Left cardiac atrium (tissue), 4 donors: ENCODE measurements around the gene NPC1L1. TPM values are rescaled to one million over a fixed set of nuclear protein-coding genes. Genes with fewer than 3 reads are reported as not detected.

ENCODE experiments used
- ATAC-seq, 2 donors: fragments of 200-7000 bp; cut with Tn5 transposase; one replicate each; pipeline ENCODE4 v1.9.1; 2020; ENCODE audit warnings: mild to moderate bottlenecking in 2 of 2, moderate library complexity in 2 of 2
- DNase-seq: peaks from one replicate; pipeline ENCODE4 v3.0.0-alpha.2; 2020
- intact Hi-C, 2 donors: fragments of 100-400 bp; cut with DNase I; formaldehyde crosslinking; loops; one replicate each; pipeline versions ENCODE4 v1.14.1 to v1.15.1; 2022 to 2023
- total RNA-seq, 2 donors: library from RNA; stranded (reverse); fragmentation: NEBNext Ultra II Directional; extraction: Animal tissue kit (Norgen Biotek cat#: 25700); gene quantifications; one replicate each; pipeline ENCODE4 v1.2.1, GENCODE V29; 2021
- donor health status: DM: no; HTN: yes; CAD: no.
- donor health status: DM: no; HTN: yes; CAD: no; lungs with severe emphysema.
- donor health status: DM: yes; HTN: yes; CAD: no.
- donor health status: Dilated cardiomyopathy.

NPC1L1 gene
- total RNA-seq, 2 donors from 2014 or later: 0.09 to 0.10 TPM

- intact Hi-C loops: no loop called here
- ATAC-seq (peak in 1 of 2 donors; percentile 84), DNase-seq (no peak)
These were observed 1.2 kb downstream of the NPC1L1 start for GRCh38 chr7:44539669-44540506.

DNA sequence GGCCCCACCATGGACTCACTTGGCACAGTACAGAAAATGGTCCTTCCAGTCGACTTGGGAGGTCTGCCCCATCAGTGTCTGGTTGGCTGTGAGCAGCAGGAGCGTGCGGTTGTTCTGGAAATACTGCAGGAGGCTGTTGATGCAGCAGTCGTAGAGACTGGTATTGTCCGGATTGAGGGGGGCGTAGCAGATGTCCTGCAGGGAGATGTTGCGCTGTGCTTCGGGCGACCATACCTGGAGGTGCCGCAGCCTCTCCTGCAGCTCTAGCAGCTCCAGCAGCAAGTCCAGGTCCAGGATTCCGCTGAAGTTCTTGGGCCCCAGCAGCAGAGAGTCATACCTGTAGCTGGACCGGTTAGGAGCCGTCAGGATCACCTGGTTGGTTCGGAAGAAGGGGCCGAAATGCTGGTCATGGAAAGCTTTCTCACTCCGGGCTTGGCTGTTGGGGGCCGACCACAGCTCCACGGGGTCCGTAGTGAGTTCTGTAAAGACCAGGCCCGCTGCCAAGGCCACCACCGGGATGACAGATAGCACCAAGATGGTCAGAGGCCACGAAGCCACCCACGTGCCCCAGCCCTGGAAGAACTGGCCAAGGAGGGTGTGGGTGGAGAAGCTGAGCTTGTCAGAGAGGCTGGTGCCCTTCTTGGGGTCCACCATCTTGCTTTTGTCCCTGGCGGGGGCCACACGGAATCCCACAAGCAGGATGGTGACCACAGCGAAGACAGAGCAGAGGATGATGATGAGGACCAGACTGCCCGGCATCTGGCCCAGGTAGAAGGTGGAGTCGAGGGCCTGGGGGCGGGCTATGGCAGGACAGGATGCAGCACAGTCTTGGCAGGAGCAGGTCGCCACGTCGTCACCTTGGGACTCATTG, 2.1 kb downstream of the NPC1L1 start:
- DNase-seq (no peak), ATAC-seq (no peak)
- intact Hi-C loops: no loop called here

DNA sequence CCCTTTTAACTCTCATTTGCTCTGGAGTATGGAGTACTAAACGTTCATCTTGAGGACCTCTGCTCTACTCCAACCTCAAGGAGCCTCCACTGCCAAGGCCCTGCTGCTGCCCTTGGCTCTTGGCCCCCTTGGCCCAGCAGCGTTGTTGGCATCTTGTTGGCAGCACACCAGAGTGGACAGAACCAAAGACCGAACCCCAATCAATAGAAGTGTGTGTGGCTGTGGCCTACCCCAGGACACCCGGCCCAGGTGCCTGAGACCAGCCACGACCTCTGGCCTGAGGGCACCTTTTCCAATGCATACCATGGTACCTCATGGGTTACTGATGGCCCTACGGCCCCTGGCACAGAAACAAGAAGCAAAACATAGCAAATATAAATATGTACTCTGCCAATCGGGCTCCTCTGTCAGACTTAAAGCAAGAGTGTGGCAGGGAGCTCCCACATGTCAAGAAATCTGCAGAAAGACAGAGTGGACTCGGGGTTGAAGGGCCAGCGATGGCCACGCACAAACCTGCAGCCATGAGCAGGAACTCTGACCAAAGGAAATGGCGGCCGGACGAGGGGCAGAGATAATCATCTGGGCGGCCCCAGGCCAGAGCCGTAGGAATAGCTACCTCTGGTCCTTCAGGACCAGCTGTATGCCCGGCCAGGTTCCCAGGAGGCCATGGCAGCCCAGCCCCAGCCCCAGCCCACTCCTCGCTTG, 2.9 kb downstream of the NPC1L1 start:
- DNase-seq: no peak
- intact Hi-C loops: no loop called here
- ATAC-seq: peak in 1 of 2 donors; percentile 50

DNA sequence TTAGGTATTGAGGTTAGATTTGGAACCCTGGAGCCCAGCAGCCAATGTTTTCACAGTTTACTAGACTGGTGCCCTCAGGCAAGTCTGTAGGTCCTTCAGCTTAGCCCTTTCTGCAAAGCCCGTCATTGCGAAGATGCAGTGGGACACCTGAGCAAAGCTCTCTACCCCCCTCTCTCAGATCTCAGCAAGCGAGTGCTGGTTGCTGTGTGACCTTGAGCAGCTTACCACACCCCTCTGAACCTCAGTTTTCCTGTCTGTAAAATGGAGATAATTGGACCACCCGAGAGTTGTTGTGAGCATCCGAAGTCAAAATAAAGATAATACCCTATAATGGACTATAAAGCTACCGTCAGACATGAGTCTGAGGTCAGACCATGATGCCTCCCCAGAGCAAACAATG, 3.7 kb downstream of the NPC1L1 start:
- no peak for ATAC-seq
- intact Hi-C loops: no loop called here
- DNase-seq: no peak

DNA sequence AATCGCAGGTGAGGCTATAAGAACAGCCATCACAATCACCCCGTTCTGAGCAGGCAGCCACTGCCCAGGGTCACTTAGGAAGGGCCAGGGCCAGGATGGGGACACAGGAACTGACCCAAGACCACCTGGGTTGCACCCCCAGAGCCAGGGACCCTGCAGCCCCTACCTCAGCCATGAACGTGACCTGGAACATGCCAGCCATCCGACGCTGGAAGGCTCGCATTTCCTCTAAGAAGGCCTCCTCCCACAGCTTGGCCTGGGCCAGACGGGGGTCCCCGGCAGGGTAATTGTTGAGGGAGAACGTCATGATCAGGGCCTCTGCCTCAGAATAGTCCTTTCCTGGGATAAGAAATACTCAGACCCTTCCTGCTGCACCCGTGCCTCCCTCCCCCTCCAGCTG, 5.0 kb downstream of the NPC1L1 start:
- no peak for DNase-seq
- intact Hi-C loops: no loop called here
- no peak for ATAC-seq

GRCh38 chr7:44535348-44536064, 5.6 kb downstream of the NPC1L1 start:
- intact Hi-C loops: no loop called here
- ATAC-seq: no peak
- DNase-seq: no peak

DNA sequence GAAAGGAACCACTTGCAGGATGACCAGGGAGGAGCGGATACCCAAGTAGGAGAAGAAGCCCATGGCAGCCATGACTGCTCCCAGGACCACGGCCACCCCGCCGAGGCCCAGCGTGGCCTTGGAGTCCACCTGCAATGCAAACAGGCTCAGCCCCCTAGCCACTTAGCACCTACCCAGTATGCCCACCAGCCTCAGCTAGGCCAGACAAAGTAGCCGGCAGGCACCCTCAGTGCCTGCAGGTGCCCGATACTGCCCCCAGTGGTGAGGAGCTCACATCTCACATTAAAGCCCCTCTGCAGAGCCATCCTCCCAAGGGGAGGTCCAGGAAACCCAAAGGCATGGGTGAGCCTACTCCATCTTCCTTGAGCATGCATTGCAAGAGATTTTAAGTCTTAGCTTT, 6.6 kb downstream of the NPC1L1 start:
- DNase-seq (no peak), ATAC-seq (peak in 1 of 2 donors; percentile 35)
- intact Hi-C loops: no loop called here

GRCh38 chr7:44534087-44534486, 7.0 kb downstream of the NPC1L1 start:
- DNase-seq: no peak
- intact Hi-C loops: no loop called here
- no peak for ATAC-seq

GRCh38 chr7:44533301-44534055, 7.7 kb downstream of the NPC1L1 start:
- DNase-seq: no peak
- intact Hi-C loops: no loop called here
- no peak for ATAC-seq

DNA sequence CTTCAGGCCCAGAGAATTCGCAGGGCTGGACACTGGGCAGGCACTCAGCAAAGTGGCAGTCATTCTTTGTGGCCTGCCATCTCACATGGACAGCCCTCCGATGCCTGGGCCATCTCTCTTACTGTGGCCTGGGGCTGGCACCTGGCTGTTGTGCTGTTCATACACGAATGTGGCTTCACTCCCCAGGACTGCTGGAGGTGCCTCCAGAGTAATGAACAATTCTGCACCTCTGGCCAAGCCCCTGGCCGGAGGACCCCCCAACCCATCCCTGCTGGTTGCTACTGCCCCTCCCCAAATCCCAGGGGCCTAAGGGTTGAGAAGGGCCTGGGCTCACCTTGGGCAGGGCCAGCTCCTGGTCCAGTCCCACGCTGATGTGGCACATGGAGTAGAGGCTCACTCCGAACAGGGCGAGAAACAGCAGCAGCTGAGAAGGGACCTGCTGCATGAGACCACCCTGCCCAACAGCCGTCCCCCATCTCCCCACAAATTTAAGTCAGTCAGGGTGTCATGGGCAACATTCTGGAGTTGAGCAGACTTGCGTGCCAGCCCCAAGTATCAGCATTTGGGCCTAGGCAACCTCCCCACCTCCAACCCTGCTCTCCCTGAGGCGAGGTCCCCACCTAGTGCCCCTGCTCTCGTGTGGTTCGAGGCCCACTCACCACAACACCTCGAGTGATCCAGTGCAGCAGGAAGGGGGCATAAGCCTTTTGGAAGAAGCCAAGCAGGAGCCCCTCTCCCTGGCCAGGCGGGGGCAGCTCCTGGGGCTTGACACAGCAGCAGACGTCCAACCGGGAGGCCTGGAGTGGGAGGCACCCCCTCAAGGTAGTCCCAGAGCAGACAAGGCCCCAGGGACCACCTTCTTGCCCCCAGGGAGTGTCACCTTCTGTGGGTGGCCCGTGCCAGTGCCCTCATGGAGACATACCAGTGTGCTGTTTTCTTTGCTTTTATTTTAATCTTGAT, 9.4 kb downstream of the NPC1L1 start:
- intact Hi-C loops: no loop called here
- no peak for ATAC-seq

DNA sequence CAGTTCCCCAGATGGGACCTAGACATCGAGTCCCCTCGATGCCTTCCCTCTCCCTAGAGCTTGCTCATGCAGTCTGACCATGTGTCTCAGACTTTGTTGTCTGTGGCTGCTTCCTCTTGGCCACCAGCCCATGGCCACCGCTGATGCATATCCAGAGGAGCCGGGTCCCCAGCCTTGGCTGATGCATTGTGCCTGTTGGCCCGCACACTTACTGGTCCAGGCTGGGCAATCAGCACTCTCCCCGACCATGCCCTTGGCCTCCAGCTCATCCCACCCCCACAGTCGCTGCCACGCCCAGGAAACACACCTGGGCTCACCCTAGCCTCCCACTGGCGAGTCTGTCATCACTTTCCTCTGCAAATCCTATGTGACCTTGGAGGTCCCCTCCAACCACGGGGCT, 10.1 kb downstream of the NPC1L1 start:
- ATAC-seq (no peak), DNase-seq (no peak)
- intact Hi-C loops: no loop called here

More for the DNA sequence above, 9.4 kb downstream of the NPC1L1 start:
- no peak for DNase-seq

- no peak for ATAC-seq
- intact Hi-C loops: no loop called here
- DNase-seq: no peak
These were observed 16.2 kb downstream of the NPC1L1 start for GRCh38 chr7:44524811-44525388.

DNA sequence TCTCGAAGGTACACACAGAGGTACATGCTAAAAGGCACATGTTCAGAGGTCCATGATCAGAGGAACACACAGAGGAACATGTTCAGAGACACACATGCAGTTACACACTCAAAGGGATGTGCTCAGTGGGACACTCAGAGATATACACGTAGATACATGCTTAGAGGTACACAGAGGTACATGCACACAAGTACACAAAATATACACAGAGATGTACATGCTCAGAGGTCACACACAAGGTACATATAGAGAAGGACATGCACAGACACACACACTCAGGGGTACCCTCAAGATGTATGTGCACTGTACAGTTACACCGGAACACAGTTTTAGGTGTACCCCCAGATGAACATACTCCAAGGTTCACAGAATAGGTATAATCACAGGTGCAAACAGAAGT, 18.8 kb downstream of the NPC1L1 start:
- intact Hi-C loops: no loop called here
- DNase-seq: no peak
- no peak for ATAC-seq

- intact Hi-C loops: no loop called here
- ATAC-seq: no peak
- no peak for DNase-seq
These were observed 19.6 kb downstream of the NPC1L1 start for GRCh38 chr7:44521347-44522095.

DNA sequence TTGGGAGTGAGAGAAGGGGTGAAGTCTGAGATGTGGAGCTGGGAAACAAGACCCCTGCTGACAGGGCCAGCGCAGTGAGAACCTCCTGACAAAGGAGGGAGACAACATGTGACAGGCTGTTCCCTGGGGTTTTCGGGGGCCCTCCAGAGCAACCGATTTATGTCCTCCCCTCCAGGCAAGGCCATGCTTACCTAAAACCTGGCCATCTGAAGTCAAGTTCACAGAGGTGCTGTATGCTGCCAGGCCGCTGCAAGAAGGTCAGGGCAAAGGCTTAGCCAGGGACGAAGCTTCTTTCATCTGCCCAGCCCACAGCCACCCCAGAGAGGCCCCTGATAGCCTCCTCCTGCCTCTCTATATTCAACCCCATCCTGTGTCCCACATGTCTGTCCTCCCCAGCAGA, 20.6 kb downstream of the NPC1L1 start:
- no peak for ATAC-seq
- DNase-seq: no peak
- intact Hi-C loops: no loop called here

GRCh38 chr7:44519546-44519945, 21.6 kb downstream of the NPC1L1 start:
- no peak for ATAC-seq
- intact Hi-C loops: no loop called here

More at GRCh38 chr7:44519546-44519945, 21.6 kb downstream of the NPC1L1 start:
- DNase-seq: no peak
